Raji (cell line): ENCODE results near the gene TMEM123.

ENCODE experiments used
- POLR2A ChIP-seq: IDR thresholded peaks from 2 replicates; pipeline ENCODE4 v1.6.1; 2011; ENCODE audit warnings: low read depth, low read length, control low read depth; ENCODE audit not compliant: insufficient read depth

The TMEM123 gene

GRCh38 chr11:102375720-102376399 lies 76.7 kb downstream of the TMEM123 start:
- no peak for TF ChIP-seq POLR2A

DNA sequence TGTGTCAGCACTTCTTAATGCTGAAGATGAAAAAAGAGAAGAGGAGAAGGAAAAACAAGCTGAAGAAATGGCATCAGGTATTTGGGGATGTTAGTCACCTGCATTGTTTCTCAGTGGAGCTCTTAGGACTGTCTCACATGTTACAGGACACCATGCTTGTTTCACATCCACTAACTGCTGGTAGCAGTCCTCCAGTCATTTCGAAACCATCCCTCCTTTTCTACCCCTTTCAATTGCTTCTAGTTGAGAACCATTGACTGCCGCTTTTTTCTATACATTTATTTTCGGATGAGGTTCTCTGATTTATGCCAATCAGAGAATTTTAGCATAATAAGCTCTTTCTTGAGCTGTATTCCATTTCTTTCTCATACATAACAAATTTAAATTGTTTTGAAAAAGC lies 84.1 kb downstream of the TMEM123 start:
- TF ChIP-seq POLR2A, result no peak

- TF ChIP-seq POLR2A, result no peak
Measured at GRCh38 chr11:102367364-102367763, 85.2 kb downstream of the TMEM123 start.

DNA sequence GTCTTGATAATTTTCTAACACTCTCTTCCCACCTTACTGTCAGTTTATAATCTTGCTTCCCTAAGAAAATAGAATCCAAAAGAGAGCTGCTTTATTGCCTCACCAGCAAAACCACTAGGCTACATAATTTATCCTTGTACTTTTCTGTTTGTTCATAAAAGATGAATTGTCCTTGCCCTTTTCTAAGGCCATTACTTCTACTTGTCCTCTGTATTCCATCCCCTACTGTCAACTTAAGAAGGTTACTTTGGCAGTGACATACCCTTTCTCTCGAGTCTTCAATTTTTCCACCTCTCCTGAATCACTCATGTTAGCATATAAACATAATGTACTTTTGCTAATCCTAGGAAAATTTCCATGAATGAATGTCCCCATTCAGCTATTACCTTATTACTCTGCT lies 87.6 kb downstream of the TMEM123 start:
- TF ChIP-seq POLR2A, result no peak

DNA sequence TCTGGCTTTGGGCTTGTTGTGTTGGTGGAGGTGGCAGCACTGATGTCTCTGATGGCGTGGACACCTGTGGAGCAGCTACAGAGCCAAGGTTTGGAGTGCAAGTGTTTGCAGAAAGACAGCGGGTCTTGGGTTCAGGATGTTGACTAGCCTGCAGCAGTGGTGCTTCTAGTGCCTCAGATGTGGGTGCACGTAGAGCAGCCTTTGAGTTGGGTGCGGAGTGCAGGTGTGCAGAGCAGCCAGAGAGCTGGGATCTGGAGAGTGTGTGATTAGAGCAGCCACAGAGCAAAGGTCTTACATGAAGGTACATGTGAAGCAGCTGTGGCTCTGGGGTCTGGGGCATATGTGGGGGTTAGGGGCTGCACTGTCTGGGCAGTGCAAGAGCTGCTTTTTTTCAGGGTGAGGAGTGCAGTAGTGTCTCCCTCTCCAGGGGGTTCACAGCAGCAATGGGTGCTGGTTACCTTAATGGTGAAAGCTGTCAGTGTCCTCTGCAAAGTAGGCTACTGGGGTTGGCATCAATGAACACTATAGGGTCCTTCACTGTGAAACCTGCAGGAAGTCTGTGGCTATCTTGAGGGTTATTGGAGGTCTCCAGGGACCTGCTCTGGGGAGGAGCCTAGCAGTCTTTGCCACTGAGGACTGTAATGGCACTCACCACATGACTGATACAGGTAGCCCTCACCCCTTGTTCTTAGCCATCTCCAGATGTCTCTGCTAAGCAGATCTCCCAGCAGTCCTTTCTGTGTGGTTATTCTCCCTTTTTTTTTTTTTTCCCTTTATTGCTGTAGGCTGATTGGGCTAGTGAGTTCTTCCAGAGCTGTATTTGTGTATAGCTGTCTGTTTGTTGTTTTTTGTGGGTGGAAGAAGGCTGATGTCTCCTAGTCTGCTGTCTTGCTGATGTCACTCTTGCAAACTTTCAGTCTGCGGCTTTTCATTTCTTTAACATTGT lies 91.2 kb downstream of the TMEM123 start:
- TF ChIP-seq POLR2A, result no peak

- no peak for TF ChIP-seq POLR2A
Measured at GRCh38 chr11:102360681-102361080, 91.9 kb downstream of the TMEM123 start.

DNA sequence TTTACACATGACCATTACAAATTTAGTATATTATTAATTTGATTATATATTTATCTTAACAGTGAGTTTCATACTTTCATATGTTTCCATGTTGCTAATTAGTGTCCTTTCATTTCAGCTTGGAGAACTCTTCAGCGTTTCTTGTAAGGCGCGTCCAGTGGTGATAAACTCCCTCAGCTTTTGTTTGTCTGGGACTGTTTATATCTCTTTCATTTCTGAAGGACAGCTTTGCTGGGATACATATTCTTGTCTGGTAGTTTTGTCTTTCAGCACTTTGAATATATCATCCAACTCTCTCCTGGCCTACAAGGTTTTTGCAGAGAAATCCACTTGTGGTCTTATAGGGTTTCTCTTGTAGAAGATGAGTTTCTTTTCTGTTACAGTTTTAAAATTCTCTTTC lies 93.2 kb downstream of the TMEM123 start:
- no peak for TF ChIP-seq POLR2A

DNA sequence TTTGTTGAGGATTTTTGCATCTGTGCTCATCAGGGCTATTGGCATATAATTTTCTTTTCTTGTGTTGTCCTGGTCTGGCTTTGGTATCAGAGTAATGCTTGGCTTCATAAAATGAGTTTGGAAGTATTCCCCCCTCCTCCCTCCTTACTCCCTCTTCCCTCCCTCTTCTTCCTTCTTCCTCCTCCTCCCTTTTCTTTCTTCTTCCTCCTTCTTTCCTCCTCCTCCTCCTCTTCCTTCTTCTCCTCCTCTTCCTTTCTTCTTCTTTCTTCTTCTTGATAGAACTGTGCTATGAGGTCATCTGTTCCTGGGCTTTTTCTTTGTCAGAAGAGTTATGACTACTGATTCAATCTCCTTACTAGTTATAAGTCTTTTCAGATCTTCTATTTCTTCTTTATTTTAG lies 95.4 kb downstream of the TMEM123 start:
- no peak for TF ChIP-seq POLR2A

DNA sequence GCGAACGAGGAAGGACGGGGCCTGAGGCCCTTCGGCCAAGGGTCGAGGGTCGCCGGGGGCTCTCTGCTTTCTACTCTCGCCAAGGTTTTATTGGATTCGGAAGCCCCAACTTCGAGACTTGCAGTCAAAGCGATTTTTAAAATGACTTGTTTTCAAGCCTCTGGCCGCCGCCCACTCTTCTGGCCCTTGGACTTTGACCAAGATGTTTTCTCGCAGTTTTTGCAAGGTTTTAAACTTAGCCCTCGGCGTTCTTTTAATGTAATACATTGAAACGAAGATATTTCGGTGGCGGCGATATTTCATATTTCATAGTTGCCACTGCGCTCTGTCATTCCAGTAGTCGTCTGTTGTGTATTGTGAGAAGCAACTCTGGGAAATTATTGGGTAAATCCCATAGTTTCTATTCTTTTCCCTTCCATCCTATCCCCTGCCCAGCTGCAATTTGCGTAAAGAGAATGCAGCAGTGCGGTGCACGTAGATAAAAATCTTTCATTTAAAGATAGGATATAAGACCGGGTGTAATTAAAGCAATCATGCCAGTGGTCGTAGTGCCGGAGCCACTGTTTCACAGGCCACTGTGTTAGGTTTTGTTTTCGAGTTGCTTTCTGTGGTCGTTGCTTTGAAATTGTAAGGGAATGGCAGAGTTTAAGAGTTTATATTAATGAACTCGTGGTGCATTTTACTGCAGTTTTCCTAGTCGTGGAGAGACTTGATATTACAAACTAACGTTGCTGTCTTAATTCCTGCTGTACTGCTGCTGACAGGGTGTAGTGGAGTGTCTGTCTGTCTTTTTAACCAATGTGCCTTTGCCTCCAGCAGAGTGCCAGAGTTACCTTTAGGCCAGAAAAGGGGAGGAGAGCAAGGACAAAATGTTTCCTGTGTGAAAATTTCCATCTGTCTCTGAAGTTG lies 104.8 kb downstream of the TMEM123 start:
- TF ChIP-seq POLR2A, result peak; percentile 33; the same call in 1 of the 2 replicates

- TF ChIP-seq POLR2A, result peak; percentile 81
Measured at GRCh38 chr11:102346748-102347461, 105.7 kb downstream of the TMEM123 start, which contains the start of gene BIRC2. Gene BIRC2, plus strand, starts transcription at chr11:102347214. Its CDS starts 2,641 bp downstream, at chr11:102349855.

- TF ChIP-seq POLR2A, result no peak
Measured at GRCh38 chr11:102346456-102346747, 106.2 kb downstream of the TMEM123 start.
